CD4-positive, alpha-beta T cell treated with Interleukin-15 for 1 hour (primary cell): ENCODE data around the gene ITPK1.

Experiments
- DNase-seq: peaks from one replicate; pipeline ENCODE4 v3.0.0-alpha.2; 2020

ITPK1 gene

GRCh38 chr14:92984082-92984788 lies 131.5 kb downstream of the ITPK1 start:
- DNase-seq: no peak

GRCh38 chr14:92982956-92983355 lies 132.8 kb downstream of the ITPK1 start:
- DNase-seq: no peak

GRCh38 chr14:92981726-92982125 lies 134.0 kb downstream of the ITPK1 start:
- no peak for DNase-seq

GRCh38 chr14:92980866-92981265 lies 134.9 kb downstream of the ITPK1 start:
- no peak for DNase-seq

DNA sequence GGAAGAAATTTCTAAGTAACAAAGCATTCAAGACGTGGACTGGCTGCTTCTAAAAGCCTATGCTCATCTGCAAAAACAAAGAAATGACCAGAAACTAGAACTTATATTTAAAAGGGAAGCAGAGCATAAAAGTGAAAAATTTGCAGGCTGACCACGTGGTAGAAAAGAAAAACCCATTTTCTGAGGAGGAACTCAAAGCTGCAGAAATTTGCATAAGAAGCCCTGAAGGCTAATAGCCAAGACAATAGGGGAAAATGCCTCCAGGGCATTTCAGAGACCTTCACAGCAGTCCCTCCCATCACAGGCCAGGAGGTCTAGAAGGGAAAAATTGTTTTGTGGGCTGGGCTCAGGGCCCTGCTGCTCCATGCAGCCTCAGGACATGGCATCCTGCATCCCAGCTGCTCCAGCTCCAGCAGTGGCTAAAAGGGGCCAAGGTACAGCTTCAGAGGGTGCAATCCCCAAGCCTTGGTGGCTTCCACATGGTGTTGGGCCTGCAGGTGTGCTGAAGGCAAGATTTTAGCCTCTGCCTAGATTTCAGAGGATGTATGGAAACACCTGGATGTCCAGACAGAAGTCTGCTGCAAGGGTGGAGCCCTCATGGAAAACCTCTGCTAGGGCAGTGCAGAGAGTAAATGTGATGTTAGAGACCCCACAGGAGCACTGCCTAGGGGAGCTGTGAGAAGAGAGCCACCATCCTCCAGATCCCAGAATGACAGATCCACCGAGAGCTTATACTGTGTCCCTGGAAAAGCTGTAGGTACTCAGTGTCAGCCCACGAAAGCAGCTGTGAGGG lies 137.3 kb downstream of the ITPK1 start:
- DNase-seq: no peak

- no peak for DNase-seq
Observed at GRCh38 chr14:92976268-92976667, 139.5 kb downstream of the ITPK1 start.

GRCh38 chr14:92974541-92975345 lies 141.0 kb downstream of the ITPK1 start:
- no peak for DNase-seq

- no peak for DNase-seq
Observed at GRCh38 chr14:92973798-92974372, 141.8 kb downstream of the ITPK1 start.

DNA sequence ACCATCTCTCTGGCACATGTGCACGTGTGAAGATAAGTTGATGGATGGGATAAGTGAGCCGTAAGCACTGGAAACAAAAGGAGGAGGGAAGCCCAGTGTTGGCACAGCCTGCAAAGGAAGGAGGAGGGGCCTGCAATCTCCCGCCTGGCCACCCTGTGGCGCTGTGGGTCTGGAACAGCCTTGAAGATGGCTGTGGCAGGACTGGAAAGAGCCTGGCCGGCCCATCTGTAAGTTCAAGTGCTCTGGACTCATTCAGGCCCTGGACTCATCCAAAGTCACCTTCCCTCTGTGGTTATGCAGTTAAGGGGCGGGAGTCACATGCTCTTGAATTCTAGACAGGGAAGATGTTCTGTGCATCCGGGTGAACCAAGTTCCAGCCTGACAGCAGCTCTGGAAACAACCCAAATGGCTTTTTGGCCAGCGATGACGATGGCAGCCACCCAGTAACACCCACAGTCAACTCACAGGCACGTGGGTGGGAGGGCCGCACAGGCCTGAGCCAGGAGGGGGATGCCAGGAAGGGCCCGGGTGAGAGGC lies 142.4 kb downstream of the ITPK1 start:
- DNase-seq: no peak

DNA sequence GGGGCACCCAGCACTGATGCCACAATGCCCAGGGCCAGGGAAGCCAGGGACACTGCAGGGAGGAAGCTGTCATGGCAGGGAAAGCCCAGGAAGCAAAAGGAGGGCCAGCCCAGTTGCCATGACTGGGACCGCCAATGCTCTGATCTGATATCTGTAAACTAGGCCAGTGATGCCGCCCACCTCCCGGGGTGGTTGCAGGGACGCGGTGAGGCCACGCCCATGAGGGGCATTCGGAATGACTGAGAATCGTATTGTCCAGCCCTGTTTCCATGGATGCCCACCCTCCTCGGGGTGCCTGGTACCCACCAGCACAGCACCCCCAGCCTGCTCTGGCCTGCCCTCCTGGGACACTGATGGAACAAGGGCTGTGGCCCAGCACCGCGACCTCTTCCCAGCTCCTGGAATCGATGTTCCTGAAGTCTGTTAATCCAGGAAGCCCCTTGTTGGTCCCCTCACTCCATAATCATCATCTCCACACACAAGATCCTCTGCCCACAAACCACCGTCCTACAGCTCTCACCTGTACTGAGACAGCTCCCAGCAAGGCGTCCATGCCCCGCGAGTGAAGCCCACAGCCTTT lies 144.0 kb downstream of the ITPK1 start:
- DNase-seq: no peak

DNA sequence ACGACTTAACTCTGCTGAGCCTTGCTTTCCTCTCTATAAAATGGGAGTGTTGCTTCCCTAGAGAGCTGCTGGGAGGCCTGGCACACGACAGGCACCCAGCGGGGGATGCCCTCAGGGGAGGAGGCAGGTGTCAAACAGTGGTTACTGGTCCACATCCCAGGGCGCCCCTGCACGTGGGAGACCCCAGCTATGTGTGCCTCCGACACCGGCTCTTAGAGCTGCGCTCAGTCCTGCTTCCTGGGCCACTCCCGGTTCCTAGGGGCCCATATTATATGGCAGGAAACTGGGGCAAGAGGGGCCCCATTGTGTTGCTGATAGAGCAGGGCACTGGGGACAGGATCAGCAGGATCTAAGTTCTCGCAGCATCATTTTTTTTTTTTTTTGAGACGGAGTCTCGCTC lies 145.5 kb downstream of the ITPK1 start:
- no peak for DNase-seq

DNA sequence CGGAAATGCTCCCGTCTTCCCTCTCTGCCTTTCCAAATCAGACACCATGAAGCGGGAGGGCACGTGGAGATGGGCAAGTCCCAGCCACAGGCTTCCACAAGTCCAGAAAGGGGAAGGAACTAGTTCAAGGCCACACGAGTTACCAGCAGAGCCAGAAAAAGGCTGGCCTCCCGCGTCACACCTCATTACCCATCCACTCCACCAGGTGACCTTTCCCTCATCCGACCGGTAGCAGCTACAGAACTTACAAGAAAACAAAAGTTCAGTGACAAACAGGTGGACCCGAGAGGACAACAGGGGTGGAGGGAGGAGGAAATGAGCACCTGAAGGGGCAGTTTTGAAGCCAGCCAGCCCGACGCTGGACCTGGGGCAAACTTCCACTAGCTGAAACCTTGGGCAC lies 145.9 kb downstream of the ITPK1 start:
- no peak for DNase-seq

- DNase-seq: no peak
Observed at GRCh38 chr14:92969430-92969829, 146.3 kb downstream of the ITPK1 start.

DNA sequence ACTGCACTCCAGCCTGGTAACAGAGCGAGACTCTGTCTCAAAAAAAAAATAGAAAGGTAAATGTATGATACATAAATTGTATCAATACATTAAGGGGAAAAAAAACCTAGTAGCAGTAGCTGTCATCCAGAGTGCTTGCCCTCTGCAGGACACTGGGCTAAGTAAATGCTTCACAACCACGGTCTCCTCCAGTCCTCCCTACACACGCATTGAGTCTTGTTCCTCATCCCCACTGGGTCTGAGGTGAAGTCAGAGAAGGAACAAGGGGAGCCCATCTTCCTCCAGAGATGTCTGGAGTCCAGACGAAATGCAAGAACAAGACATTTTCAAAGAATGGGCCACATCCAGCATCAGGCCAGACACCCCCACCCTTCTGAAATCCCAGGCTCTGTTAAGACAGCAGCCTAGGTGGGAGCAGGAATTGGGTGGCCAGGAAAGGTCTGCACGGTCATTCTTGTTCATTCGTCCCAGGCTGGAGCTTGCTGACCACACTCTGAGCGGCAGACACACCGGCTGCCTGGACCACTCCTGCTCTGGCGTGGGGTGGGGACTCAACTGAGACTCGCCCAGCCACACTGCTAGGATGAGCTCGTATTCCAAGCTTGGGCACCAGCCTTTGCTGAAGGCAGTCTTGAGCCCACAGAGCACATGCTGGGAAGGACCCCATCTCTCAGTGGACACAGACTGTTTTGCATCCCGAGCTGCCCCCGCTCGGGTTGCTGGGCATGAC lies 147.3 kb downstream of the ITPK1 start:
- no peak for DNase-seq

DNA sequence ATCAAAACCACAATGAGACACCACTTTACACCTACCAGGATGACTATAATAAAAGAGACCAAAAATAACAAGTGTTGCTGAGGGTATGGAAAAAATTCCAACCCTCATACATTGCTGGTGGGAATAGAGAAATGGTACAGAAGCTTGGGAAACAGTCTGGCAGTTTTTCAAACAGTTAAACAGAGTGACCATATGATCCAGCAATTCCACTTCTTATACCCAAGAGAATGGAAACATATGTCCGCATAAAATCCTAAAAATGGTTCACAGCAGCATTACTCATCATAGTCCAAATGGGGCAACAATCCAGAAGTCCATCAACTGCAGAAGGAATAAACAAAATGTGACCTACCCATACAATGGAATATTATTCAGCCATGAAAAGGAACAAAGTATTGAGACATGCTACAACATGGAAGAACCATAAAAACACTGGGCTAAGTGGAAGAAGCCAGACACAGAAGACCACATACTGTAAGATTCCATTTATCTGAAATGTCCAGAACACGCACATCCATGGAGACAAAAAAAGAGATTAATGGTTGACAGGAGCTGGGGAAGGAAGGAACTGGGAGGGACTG lies 148.3 kb downstream of the ITPK1 start:
- DNase-seq: no peak

DNA sequence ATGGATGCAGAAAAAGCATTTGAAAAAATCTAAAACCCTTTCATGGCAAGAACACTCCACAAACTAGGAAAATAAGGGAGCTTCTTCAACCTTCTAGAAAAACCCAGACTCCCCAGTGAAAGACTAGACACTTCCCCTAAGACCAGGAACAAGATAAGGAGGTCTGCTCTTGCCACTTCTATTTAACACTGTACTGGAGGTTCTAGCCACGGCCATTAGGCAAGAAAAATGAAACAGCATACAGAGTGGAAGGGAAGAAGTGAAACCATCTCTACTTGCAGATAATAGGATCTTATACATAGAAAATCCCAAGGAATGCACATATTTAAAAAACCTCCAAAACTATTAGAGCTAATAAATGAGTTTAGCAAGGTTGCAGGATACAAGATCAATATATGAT lies 150.4 kb downstream of the ITPK1 start:
- no peak for DNase-seq

DNA sequence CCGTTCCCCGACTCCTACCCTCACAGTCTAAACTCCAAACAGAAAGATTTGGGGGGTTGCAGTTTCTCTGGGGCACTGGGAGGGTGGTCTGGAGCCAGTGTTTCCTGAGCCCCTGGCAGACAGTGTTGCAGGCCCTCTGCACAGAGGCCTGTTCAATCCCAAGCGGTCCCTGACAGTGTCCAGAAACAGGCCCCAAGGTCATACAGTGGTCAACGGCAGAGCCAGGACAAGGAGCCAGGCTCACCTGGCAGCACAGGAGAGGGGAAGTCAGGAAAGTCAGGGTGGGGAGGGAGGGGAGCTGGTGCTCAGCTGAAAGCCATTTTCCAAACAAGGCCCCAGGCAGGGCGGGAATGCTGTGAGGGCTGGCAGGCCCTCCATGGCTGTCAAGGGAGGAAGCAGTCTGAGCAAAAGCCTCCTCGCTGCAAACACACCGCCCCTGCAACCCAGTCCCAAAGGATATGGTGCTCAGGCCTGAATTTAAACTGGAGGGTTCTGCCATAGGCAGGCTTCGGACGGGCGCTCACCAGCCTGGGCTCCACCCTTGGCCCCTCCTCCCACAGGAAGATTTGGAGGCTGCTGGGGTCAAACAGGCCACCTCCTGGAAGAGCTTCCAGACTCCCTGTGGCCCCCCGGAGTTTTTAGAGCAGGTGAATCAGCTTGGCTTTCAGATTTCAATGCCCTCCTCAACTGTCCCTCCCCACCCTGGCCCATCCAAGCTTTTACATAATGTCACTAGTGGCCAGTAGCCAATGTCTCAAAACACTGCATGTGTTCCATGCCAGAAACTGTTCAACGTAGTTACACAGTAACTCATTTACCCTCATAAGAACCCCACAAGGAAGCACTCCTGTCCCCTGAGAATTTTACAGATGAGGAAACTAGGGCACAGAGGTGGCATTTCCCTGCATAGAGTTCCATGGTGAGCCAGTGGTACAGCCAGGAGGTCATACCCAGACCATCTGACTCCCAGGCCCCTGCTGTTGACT lies 151.3 kb downstream of the ITPK1 start:
- DNase-seq: no peak

- no peak for DNase-seq
Observed at GRCh38 chr14:92963301-92964123, 152.2 kb downstream of the ITPK1 start.

DNA sequence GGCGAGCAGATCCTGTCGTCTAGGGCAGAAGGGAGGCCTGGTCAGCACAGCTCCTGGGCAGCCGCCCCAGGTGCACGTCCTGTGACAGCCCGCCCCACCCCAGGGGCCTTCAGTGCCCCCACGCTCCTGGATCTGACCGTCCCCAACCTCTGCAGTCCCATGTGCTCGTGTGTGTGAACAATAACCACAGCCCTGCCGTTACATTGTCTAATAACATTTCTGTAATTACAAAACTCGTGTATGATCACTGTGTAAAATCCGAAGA lies 153.0 kb downstream of the ITPK1 start:
- DNase-seq: no peak
